Measurements from ENCODE around the gene ANAPC4.

DNA sequence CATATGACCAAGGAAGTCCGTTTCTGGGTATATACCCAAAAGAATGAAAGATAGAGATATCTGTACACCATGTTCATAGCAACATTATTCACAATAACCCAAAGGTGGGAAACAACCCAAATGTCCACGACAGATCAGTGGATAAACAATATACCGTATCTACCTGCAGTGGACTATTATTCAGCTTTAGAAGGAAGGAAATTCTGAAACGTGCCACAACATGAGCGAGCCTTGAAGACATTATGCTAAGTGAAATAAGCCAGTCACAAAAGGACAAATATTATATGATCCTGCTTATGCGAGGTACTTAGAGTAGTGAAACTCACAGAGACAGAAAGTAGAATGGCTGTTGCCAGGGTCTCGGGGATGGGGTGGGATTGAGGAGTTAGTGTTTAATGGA lies 75.0 kb downstream of the ANAPC4 start:
- TF ChIP-seq, protein P1, sequence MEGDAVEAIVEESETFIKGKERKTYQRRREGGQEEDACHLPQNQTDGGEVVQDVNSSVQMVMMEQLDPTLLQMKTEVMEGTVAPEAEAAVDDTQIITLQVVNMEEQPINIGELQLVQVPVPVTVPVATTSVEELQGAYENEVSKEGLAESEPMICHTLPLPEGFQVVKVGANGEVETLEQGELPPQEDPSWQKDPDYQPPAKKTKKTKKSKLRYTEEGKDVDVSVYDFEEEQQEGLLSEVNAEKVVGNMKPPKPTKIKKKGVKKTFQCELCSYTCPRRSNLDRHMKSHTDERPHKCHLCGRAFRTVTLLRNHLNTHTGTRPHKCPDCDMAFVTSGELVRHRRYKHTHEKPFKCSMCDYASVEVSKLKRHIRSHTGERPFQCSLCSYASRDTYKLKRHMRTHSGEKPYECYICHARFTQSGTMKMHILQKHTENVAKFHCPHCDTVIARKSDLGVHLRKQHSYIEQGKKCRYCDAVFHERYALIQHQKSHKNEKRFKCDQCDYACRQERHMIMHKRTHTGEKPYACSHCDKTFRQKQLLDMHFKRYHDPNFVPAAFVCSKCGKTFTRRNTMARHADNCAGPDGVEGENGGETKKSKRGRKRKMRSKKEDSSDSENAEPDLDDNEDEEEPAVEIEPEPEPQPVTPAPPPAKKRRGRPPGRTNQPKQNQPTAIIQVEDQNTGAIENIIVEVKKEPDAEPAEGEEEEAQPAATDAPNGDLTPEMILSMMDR (IDR thresholded peaks at IDR 0.05; ENCODE audit: insufficient read depth, low read depth, low read length) = no peak
- no peak for TF ChIP-seq EZH2 (IDR thresholded peaks at IDR 0.05; ENCODE audit: insufficient read depth, low read length)
